IMR-90 (cell line): ENCODE measurements around the gene ATG2A.

Experiments
- CEBPB ChIP-seq: IDR thresholded peaks from 2 replicates; pipeline ENCODE4 v1.6.1; 2012; ENCODE audit warnings: low read depth, low read length, improper control_type of control experiment
- CTCF ChIP-seq: conservative IDR thresholded peaks from 2 replicates; pipeline ENCODE4 v1.5.1; 2012; ENCODE audit warnings: mild to moderate bottlenecking, low read depth, low read length, improper control_type of control experiment
- ELK1 ChIP-seq: fragments of 150-350 bp; IDR thresholded peaks from 2 replicates; pipeline ENCODE4 v1.6.1; 2016; ENCODE audit warnings: low read depth, mild to moderate bottlenecking, low read length, moderate library complexity, borderline replicate concordance
- RCOR1 ChIP-seq: IDR thresholded peaks from 2 replicates; pipeline ENCODE4 v1.6.1; 2012; ENCODE audit warnings: mild to moderate bottlenecking, low read length, improper control_type of control experiment; ENCODE audit not compliant: insufficient replicate concordance

GRCh38 chr11:64921384-64921783, 4.4 kb upstream of the ATG2A start:
- TF ChIP-seq CTCF (no peak), CEBPB (no peak), ELK1 (no peak), RCOR1 (no peak)
